ENCODE measurements around the gene ANKRD6.

The ANKRD6 gene

DNA sequence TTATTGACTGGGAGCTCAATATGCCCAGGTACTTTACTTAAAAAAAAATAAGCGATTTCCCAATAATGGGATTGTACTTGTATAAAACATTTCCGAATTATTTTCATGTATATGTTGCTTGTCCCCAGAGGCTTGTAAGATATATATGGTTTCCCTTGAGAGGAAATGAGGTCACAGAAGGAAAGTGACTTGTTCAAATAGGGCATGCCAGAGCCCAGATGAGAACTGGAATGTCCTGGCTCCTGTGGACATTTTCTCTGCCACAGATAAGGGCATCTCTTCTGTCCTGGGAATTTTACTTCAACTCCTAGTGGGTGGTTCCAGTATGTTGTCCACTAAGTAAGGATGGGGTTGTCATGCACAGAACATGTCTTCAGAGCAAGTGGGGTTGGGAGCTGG lies 142.6 kb downstream of the ANKRD6 start:
- Histone ChIP-seq H3K4me1 (ENCODE audit: control insufficient read depth, insufficient read depth, low read length) (no peaks in the 10 kb centered on the region), H3K4me3 (ENCODE audit: low read depth, low read length) (no peak overlapping the region), H3K9me3 (ENCODE audit: control insufficient read depth, insufficient read depth, low read length) (no peaks in the 10 kb centered on the region), H3K9ac (ENCODE audit: low read depth, low read length) (no peak overlapping the region), H3K27me3 (ENCODE audit: control insufficient read depth, insufficient read depth, low read length) (no peaks in the 10 kb centered on the region), H3K36me3 (ENCODE audit: control insufficient read depth, insufficient read depth, low read length) (no peaks in the 10 kb centered on the region)

DNA sequence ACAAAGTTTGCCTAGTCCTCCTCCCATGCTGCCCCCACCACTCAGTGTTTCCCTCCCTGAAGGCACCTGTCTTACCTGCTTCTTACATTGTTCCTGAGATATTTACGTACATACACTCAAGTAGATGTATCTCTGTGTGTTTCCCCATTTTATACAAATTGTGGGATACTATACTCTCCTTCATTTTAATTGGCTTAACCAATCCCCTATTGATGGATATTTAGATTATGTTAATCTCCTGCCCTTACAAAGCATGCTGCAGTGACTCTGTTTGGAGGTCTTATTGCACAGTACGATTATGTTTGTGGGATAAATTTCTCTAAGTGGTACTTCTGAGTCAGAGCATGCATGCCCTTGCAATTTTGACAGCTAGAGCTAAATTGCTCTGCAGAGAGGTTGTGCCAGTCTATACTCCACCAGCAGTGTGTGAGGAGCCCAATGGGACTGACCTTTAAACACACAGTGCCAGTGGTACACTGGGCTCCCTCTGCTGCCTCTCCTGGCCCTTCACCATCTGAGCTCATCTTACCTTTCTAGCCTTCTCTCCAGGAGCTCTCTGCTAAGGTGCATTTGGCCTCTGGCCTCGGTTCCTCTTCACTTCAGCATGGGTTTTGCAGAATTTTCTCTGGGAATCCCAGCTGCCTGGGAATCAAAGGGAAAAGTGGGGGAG lies 148.2 kb downstream of the ANKRD6 start:
- no peak overlapping the region for H3K4me3 ChIP-seq (ENCODE audit: low read depth, low read length)
- H3K9me3 ChIP-seq (ENCODE audit: control insufficient read depth, insufficient read depth, low read length): no peaks in the 10 kb centered on the region
- no peak overlapping the region for H3K9ac ChIP-seq (ENCODE audit: low read depth, low read length)
- H3K36me3 ChIP-seq (ENCODE audit: control insufficient read depth, insufficient read depth, low read length): no peaks in the 10 kb centered on the region
- no peaks in the 10 kb centered on the region for H3K27me3 ChIP-seq (ENCODE audit: control insufficient read depth, insufficient read depth, low read length)
- no peaks in the 10 kb centered on the region for H3K4me1 ChIP-seq (ENCODE audit: control insufficient read depth, insufficient read depth, low read length)

DNA sequence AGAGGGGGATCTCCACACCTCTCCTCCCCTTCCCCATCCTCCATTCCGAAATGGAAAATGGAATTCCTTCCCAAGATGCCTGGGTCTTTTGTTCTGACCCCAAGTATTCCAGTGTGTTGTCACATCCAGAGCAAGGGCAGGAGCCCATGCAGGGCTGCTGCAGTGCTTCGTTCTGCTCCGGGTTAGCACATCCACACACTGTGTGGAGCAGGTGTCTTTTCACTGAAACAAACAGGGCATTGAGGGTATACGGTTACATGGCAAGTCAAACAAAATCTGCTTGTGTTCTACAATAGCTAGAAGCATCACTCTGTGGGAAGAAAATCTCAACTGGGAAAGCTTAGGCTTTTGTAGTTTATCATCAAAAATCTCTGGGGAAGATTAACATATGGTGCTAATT lies 148.7 kb downstream of the ANKRD6 start:
- Histone ChIP-seq H3K36me3 (ENCODE audit: control insufficient read depth, insufficient read depth, low read length) (no peaks in the 10 kb centered on the region), H3K4me1 (ENCODE audit: control insufficient read depth, insufficient read depth, low read length) (no peaks in the 10 kb centered on the region), H3K4me3 (ENCODE audit: low read depth, low read length) (no peak overlapping the region), H3K9me3 (ENCODE audit: control insufficient read depth, insufficient read depth, low read length) (no peaks in the 10 kb centered on the region), H3K27me3 (ENCODE audit: control insufficient read depth, insufficient read depth, low read length) (no peaks in the 10 kb centered on the region), H3K9ac (ENCODE audit: low read depth, low read length) (no peak overlapping the region)

DNA sequence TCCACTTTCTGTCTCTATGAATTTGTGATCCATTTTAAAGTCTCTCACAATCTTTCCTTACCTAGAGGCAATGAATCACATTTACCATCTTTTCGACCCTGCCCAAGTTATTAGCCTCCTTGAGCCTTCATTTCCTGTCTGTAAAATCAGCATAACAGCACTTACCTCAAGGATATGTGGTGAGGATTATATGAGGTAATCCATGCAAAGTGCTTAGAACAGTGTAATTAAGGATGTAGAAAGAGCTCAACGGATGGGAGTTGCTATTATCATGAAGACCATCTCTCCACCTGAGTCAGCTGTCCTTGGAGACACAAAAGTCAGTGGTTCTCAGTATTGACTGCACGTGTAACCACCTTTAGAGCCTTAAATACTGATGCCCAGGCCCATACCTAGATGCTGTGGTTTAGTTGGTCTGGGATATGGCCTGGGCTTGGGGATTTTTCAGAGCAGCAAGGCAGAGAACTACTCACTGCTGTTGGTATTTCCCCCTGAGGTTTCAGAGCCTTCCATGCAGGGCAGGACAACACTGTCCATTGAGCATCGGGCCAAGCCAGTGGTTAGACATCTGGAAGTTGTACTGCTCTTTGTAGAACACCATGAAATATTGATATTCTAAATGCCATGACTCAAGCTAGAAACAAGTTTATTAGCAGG lies 149.8 kb downstream of the ANKRD6 start:
- Histone ChIP-seq H3K9ac (ENCODE audit: low read depth, low read length) (no peak overlapping the region), H3K27me3 (ENCODE audit: control insufficient read depth, insufficient read depth, low read length) (no peaks in the 10 kb centered on the region)

DNA sequence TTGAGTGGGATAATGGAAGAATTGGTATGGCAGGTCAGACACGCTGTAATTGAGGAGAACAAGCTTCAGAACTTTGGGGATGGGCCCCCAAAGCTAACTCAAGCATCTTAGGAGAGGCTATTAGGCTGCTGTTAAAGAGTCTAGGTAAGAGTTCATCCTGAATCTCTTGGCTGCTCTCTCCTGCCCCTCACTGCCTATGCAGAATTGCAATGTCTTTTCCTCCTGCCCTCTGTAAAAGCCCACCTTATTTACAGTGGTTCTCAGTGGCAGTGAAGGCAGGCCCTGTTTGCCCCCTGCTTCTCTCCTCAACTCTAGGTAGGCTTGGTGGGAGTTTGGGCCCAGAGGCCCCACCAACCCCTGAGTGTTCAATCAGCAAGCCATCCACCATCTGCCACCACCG lies 150.6 kb downstream of the ANKRD6 start:
- no peaks in the 10 kb centered on the region for H3K36me3 ChIP-seq (ENCODE audit: control insufficient read depth, insufficient read depth, low read length)
- no peaks in the 10 kb centered on the region for H3K4me1 ChIP-seq (ENCODE audit: control insufficient read depth, insufficient read depth, low read length)
- no peaks in the 10 kb centered on the region for H3K27me3 ChIP-seq (ENCODE audit: control insufficient read depth, insufficient read depth, low read length)
- no peak overlapping the region for H3K9ac ChIP-seq (ENCODE audit: low read depth, low read length)
- H3K4me3 ChIP-seq (ENCODE audit: low read depth, low read length): no peak overlapping the region
- H3K9me3 ChIP-seq (ENCODE audit: control insufficient read depth, insufficient read depth, low read length): no peaks in the 10 kb centered on the region

More for the DNA sequence above, 149.8 kb downstream of the ANKRD6 start:
- H3K4me1 ChIP-seq (ENCODE audit: control insufficient read depth, insufficient read depth, low read length): no peaks in the 10 kb centered on the region
- no peaks in the 10 kb centered on the region for H3K9me3 ChIP-seq (ENCODE audit: control insufficient read depth, insufficient read depth, low read length)
- H3K4me3 ChIP-seq (ENCODE audit: low read depth, low read length): no peak overlapping the region
- H3K36me3 ChIP-seq (ENCODE audit: control insufficient read depth, insufficient read depth, low read length): no peaks in the 10 kb centered on the region

DNA sequence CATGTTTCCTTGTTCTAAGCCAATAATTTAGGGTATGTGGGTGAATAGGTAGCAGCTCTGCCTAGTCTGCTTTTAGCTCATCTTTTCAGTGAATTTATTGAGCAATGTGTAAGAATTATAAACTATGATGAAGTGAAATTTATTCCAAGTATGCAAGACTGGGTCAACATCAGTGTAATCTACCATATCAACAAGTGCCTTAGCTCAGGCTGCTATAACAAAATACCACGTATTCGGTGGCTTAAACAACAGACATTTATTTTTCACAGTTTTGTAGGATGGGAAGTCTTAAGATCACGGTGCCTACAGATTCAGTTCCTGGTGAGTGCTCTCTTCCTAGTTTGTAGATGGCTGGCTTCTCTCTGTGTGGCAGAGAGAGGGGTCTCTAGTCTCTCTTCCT lies 151.6 kb downstream of the ANKRD6 start:
- no peak overlapping the region for H3K9ac ChIP-seq (ENCODE audit: low read depth, low read length)
- H3K27me3 ChIP-seq (ENCODE audit: control insufficient read depth, insufficient read depth, low read length): no peaks in the 10 kb centered on the region
- H3K4me1 ChIP-seq (ENCODE audit: control insufficient read depth, insufficient read depth, low read length): peaks cover 3% of the 10 kb centered on the region
- no peak overlapping the region for H3K4me3 ChIP-seq (ENCODE audit: low read depth, low read length)
- H3K36me3 ChIP-seq (ENCODE audit: control insufficient read depth, insufficient read depth, low read length): no peaks in the 10 kb centered on the region
- no peaks in the 10 kb centered on the region for H3K9me3 ChIP-seq (ENCODE audit: control insufficient read depth, insufficient read depth, low read length)

DNA sequence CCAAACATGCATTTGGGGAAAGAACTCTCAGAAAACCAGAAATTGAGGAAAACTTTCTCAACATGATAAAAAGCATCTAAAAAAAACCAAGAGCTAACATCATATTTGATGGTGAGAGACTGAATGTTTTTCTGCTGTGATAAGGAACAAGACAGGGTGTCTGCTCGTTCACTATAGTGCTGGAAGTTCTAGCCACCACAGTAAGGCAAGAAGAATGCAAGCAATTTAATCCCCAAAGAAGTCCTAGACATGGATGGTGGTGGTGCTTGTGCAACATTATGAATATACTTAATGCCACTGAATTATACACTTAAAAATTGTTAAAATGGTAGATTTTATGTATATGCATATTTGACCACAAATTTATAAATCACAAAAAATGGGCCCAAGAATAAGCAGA lies 152.2 kb downstream of the ANKRD6 start:
- Histone ChIP-seq H3K4me3 (ENCODE audit: low read depth, low read length) (no peak overlapping the region), H3K9ac (ENCODE audit: low read depth, low read length) (no peak overlapping the region), H3K27me3 (ENCODE audit: control insufficient read depth, insufficient read depth, low read length) (no peaks in the 10 kb centered on the region), H3K9me3 (ENCODE audit: control insufficient read depth, insufficient read depth, low read length) (no peaks in the 10 kb centered on the region), H3K36me3 (ENCODE audit: control insufficient read depth, insufficient read depth, low read length) (no peaks in the 10 kb centered on the region), H3K4me1 (ENCODE audit: control insufficient read depth, insufficient read depth, low read length) (peaks cover 3% of the 10 kb centered on the region)

DNA sequence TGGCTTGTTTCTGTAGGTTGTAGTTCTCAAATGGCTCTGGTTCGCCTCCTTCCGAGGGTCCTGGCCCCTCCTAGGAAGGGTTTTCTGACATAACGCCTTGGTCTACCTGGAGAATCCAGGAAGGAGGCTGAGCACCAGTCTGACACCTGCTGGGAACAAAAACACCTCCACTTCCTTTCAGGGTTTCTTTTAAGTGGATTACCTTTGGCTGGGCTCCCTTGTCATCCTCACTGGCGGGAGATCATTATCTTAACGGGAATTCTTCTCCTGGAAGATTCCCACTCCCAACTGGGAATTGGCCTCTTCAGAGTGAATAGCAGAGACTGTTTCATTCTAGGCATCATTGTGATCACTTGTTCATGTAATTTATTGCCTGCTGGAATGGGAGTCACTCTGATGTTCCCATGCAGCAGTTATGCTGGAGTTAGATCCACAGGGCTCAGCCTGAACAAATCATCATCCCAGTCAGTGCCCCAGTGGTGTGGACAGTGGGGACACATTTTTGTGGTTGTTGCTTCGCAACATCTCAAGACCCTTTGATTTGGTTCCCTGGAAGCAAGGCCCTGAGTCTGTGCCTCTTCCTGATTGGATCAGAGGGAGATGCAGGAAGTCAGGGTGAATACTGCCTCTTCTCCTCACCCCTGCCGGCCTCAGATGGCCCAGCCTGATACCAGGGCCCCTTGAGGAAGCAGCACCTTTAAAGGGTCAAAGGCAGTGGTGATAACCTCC lies 156.5 kb downstream of the ANKRD6 start:
- peaks cover 3% of the 10 kb centered on the region for H3K4me1 ChIP-seq (ENCODE audit: control insufficient read depth, insufficient read depth, low read length)
- no peaks in the 10 kb centered on the region for H3K9me3 ChIP-seq (ENCODE audit: control insufficient read depth, insufficient read depth, low read length)
- H3K27me3 ChIP-seq (ENCODE audit: control insufficient read depth, insufficient read depth, low read length): no peaks in the 10 kb centered on the region
- no peak overlapping the region for H3K9ac ChIP-seq (ENCODE audit: low read depth, low read length)
- no peak overlapping the region for H3K4me3 ChIP-seq (ENCODE audit: low read depth, low read length)
- no peaks in the 10 kb centered on the region for H3K36me3 ChIP-seq (ENCODE audit: control insufficient read depth, insufficient read depth, low read length)

DNA sequence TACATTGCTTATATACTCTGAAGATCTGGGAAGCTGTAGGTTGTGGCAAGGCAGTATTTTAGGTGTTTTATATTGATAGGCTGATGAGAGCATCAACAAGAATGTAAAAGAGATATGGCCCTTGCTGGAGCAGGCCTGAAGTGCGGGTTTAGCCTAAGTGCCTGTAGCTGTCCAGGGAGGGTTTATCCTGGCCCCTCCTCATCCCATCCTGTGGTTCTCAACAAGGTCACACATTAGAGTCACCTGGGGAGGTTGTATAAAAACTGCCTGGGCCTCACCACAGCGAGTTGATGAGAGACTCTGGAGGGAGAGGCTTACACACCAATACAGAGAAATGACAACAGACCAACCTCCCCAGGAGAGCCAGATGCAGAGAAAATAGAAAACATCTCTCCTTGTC lies 157.2 kb downstream of the ANKRD6 start:
- Histone ChIP-seq H3K36me3 (ENCODE audit: control insufficient read depth, insufficient read depth, low read length) (no peaks in the 10 kb centered on the region), H3K9ac (ENCODE audit: low read depth, low read length) (no peak overlapping the region), H3K4me1 (ENCODE audit: control insufficient read depth, insufficient read depth, low read length) (peaks cover 3% of the 10 kb centered on the region), H3K9me3 (ENCODE audit: control insufficient read depth, insufficient read depth, low read length) (no peaks in the 10 kb centered on the region), H3K4me3 (ENCODE audit: low read depth, low read length) (no peak overlapping the region), H3K27me3 (ENCODE audit: control insufficient read depth, insufficient read depth, low read length) (no peaks in the 10 kb centered on the region)

DNA sequence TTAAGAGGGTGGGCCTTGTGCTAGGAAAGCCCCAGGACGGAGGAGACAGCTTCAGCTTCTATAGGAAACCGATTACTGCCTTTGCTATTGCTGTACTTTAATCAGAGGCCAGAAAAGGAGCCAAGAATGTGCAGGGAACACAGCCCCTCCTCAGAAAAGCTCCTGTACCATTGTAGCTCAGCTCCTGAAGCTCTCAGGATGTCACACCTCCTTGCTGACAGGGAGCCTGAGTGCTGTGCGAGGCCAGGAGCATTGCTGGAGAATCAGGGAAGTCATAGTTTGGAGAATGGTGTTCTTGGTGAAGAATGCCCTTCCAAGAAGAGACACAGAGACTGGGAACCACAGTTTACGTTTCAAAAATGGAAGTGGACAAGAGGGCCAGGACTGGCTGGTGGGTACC lies 158.8 kb downstream of the ANKRD6 start:
- H3K9ac ChIP-seq (ENCODE audit: low read depth, low read length): no peak overlapping the region
- H3K27me3 ChIP-seq (ENCODE audit: control insufficient read depth, insufficient read depth, low read length): no peaks in the 10 kb centered on the region
- H3K9me3 ChIP-seq (ENCODE audit: control insufficient read depth, insufficient read depth, low read length): no peaks in the 10 kb centered on the region
- H3K4me3 ChIP-seq (ENCODE audit: low read depth, low read length): no peak overlapping the region
- no peaks in the 10 kb centered on the region for H3K36me3 ChIP-seq (ENCODE audit: control insufficient read depth, insufficient read depth, low read length)
- peaks cover 3% of the 10 kb centered on the region for H3K4me1 ChIP-seq (ENCODE audit: control insufficient read depth, insufficient read depth, low read length)

DNA sequence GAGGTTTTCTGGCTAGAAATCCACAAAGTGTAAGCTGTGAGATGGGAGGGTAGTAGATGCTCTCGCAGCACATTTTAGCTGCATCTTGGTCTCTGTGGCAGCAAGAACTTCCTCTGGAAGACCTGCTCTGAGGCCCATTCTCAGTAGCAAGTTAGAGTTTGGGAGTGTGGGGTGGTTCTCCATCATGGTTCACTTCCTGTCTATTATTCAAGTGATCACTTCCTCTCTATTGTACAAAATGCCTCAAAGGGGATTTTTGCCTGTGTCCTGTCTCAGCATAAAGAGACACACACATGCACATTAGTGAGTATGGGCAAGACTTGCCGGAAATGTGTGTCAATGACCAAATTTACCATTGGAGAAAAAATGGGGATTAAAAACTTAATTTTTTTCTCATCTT lies 163.1 kb downstream of the ANKRD6 start:
- H3K4me3 ChIP-seq (ENCODE audit: low read depth, low read length): no peak overlapping the region

DNA sequence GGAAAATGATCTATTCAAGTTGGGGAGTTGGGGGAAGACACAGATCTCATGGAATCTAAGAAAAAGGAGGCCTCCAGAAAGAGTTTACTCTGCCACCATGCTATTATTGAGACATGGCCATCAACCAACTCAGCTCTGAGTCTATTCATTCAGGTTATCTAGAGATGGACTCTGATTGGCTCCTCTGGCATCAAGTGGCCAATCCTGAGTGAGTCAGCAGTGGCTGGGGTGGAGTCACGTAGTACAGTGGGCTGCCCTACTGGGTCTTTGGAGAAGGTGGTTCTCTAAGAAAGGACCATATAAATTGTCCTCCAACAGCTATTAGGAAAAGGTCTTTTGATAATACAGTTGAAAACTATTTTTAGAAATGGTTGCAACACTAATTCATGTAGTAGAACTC lies 163.5 kb downstream of the ANKRD6 start:
- Histone ChIP-seq H3K4me3 (ENCODE audit: low read depth, low read length) (no peak overlapping the region), H3K9me3 (ENCODE audit: control insufficient read depth, insufficient read depth, low read length) (no peaks in the 10 kb centered on the region), H3K4me1 (ENCODE audit: control insufficient read depth, insufficient read depth, low read length) (no peaks in the 10 kb centered on the region), H3K36me3 (ENCODE audit: control insufficient read depth, insufficient read depth, low read length) (no peaks in the 10 kb centered on the region), H3K9ac (ENCODE audit: low read depth, low read length) (no peak overlapping the region), H3K27me3 (ENCODE audit: control insufficient read depth, insufficient read depth, low read length) (no peaks in the 10 kb centered on the region)

More for the DNA sequence above, 163.1 kb downstream of the ANKRD6 start:
- H3K9ac ChIP-seq (ENCODE audit: low read depth, low read length): no peak overlapping the region
- no peaks in the 10 kb centered on the region for H3K4me1 ChIP-seq (ENCODE audit: control insufficient read depth, insufficient read depth, low read length)
- H3K36me3 ChIP-seq (ENCODE audit: control insufficient read depth, insufficient read depth, low read length): no peaks in the 10 kb centered on the region
- H3K9me3 ChIP-seq (ENCODE audit: control insufficient read depth, insufficient read depth, low read length): no peaks in the 10 kb centered on the region
- no peaks in the 10 kb centered on the region for H3K27me3 ChIP-seq (ENCODE audit: control insufficient read depth, insufficient read depth, low read length)
